Mammary epithelial cell (primary cell): ENCODE results near the gene PRDX5.
"Not testable (repeated sequence)": the region's sequence is repeated elsewhere in the genome, so short reads cannot be mapped to it uniquely, and the experiment has no call there.

Experiments
- CTCF ChIP-seq, 2 donors: IDR thresholded peaks in 1 of 2; conservative IDR thresholded peaks in 1 of 2; 2 replicates each; pipeline ENCODE4 v1.5.1; 2011 to 2012; ENCODE audit warnings: inconsistent platforms in 2 of 2, low read length in 2 of 2, mild to moderate bottlenecking in 2 of 2, control low read depth in 1 of 2, low read depth in 1 of 2; ENCODE audit not compliant: insufficient read depth in 1 of 2; ENCODE audit errors: extremely low read depth in 1 of 2
- EZH2 ChIP-seq: IDR thresholded peaks from 2 replicates; pipeline ENCODE4 v1.6.1; 2012; ENCODE audit warnings: low read length, inconsistent platforms, borderline replicate concordance

- not testable (repeated sequence) for TF ChIP-seq CTCF (conservative IDR thresholded peaks at IDR 0.05 in 1 of 2, IDR thresholded peaks at IDR 0.05 in 1 of 2; ENCODE audit: extremely low read depth in 1 of 2, insufficient read depth in 1 of 2, low read depth in 1 of 2, low read length in 2 of 2); EZH2
These were observed 10.1 kb upstream of the PRDX5 start for GRCh38 chr11:64307795-64308194.
